CMK (cell line): Measurements from ENCODE around the gene OSCP1.

Source experiments
- DNase-seq: peaks from one replicate; pipeline ENCODE4 v3.0.0-alpha.2; 2010; ENCODE audit warnings: low read depth

The OSCP1 gene

DNA sequence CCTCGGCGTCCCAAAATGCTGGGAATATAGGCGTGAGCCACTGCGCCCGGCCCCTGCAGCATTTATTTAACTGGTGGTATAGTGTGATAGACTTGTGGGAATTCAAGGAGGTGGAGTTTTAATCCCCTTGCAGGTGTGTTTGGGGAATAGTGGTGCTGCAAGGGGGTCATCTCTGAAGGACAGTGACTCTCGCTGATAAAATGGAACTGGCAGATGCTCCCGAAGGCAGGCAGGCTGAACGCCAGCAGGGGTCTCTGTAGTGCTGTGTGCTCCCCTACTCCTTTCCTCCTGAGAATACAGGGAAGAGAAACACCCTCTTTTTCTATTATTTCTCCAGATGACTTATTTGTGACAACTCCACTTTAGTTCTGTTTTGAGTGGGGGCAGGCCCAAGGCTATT is 4.0 kb downstream of the OSCP1 start:
- DNase-seq, result peak; percentile 42

GRCh38 chr1:36443297-36443696 is 7.0 kb downstream of the OSCP1 start:
- DNase-seq, result no peak

- DNase-seq, result no peak
Measured at GRCh38 chr1:36442337-36442736, 7.9 kb downstream of the OSCP1 start.

DNA sequence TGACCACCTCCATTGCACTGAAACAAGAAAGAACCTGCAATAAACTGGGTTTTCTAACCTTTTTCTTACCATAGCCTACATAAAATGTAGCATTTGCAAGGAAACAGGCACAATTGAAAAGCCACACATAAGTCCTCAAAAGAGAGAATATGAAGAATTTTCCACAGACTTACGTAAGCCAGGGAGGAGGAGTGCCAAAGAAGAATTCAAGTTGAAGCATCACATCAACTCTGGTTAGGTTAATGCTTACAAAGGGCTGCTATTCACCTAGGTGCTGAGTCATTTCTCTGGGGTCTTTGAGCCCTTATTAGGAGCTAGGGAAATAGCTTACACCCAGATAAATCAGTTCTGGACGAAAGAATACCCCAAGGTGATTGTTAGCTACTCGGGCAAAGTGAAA is 9.6 kb downstream of the OSCP1 start:
- no peak for DNase-seq

GRCh38 chr1:36440044-36440443 is 10.2 kb downstream of the OSCP1 start:
- DNase-seq, result no peak

DNA sequence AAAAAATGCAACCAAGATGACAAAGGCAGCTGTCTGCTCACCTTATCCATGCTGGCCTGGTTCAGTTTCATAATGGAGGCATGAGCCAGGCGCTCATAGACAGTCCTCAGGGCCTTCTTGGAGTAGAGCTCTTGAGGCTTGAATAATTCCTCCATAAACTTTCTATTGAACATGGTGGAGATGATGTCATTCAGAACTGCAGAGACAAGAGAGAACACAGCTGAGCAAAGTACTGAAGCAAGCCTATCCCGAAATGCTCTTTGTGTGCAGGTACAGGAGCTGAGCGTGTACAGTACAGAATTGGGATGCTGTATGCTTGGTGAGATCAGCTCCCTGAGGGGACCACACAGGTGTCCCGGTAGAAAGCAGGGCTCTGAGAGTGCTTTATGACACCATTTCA is 11.5 kb downstream of the OSCP1 start:
- DNase-seq, result no peak

- no peak for DNase-seq
Measured at GRCh38 chr1:36436821-36437220, 13.4 kb downstream of the OSCP1 start.

GRCh38 chr1:36433102-36433501 is 17.1 kb downstream of the OSCP1 start:
- no peak for DNase-seq

- no peak for DNase-seq
Measured at GRCh38 chr1:36432616-36433015, 17.6 kb downstream of the OSCP1 start.

GRCh38 chr1:36425791-36426190 is 24.5 kb downstream of the OSCP1 start:
- no peak for DNase-seq

- no peak for DNase-seq
Measured at GRCh38 chr1:36421649-36422048, 28.6 kb downstream of the OSCP1 start.

- DNase-seq, result peak; percentile 86
Measured at GRCh38 chr1:36420836-36421317, 29.4 kb downstream of the OSCP1 start.

DNA sequence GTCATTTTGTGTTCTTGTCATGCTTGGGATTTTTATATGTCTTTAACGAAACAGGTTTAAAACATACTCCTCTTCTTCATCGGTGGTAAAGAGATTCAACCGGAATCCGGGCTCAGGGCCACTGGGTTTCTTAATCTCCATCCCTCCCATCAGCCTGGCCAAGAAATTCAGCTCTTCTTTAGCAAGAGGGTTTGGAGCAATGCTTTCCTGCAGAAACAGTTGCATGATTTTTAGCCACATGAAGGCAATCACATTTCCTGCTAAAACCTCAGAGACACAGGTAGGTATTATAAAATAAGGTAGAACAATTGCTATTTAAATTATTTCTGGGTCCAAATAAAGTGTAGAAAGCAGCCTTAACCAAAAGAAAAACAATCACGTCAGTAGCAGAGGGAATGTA is 29.8 kb downstream of the OSCP1 start:
- DNase-seq, result no peak

- DNase-seq, result no peak
Measured at GRCh38 chr1:36419569-36419968, 30.7 kb downstream of the OSCP1 start.

DNA sequence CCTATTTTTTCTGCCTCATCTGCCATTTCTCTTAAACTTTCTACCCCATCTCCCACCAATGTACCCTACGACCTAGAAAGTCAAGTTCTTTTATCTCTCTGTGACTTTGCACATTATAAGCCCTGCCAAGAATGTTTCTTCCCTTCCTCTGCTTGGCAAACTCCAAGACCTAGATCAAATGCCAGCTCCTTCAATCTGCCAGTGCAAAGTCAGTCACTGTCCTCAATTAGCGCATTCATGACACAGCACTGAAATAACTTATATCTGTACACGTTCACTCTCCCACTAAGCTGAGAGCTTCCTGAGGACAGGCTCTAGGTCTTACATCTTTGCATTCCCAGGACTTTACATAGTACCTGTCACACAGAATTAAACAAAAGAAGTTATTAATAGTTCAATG is 31.1 kb downstream of the OSCP1 start:
- no peak for DNase-seq

DNA sequence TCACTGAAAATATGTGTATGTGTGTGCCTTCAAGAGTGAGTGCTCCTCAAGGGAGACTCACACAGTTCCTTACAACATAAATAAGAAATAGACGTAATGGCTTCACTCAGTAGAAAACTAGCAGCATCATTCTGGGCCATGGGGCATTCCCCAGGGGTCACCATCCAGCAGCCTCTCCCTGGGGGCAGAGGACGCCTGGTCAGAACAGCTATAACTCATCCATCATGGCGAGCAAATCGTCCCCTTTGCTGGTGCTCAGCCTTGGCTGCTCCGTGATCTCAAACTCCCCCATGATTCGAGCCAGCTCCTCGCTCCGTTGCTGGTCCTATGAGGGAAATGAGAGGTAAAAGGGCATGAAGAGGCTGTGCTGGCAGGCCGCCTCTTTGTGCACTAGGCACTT is 32.3 kb downstream of the OSCP1 start:
- DNase-seq, result no peak

GRCh38 chr1:36415661-36416326 is 34.5 kb downstream of the OSCP1 start:
- DNase-seq, result no peak

GRCh38 chr1:36414384-36414783 is 35.9 kb downstream of the OSCP1 start:
- no peak for DNase-seq

DNA sequence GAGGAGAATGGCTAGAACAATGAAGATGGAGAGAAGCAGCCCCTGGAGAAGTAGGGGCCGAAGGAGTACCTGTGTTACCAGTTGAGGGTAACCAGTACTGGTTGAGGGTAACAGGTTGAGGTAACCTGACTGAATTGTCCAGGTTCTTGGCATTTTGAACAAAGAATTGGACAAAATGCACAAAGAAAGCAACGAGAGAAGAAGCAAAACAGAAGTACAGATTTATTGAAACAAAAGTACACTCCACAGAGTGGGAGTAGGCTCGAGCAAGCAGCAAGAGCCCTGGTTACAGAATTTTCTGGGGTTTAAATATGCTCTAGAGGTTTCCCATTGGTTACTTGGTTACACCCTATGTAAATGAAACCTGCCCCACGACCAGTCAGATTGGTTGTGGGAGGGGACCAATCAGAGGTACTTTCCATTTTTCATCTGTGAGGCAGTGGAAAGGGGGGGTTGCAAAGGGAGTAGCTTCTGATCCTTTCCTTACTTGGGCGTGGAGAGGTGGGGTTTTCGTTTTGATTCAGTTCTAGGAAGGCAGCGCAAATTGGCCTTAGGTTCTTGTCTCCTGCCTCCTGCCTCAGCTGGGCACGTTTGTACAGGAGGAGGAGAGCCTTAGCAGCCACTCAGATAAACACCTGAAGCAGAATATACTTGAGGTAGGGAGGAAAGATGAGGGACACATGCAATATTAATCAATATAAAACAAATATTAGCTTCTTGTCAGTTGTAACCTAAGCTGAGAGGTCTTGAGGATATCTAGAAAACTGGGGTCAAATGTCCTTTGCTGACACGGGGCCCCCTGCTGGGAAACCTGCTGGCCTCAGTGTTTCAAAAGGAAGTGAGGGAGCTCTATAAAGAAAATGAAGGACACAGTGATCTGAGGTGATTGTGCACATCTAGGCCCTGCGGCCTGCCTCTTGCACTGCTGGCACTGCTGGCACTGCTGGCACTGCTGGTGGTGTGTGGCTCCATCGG is 38.3 kb downstream of the OSCP1 start:
- no peak for DNase-seq

GRCh38 chr1:36408479-36408878 is 41.8 kb downstream of the OSCP1 start:
- DNase-seq, result no peak

DNA sequence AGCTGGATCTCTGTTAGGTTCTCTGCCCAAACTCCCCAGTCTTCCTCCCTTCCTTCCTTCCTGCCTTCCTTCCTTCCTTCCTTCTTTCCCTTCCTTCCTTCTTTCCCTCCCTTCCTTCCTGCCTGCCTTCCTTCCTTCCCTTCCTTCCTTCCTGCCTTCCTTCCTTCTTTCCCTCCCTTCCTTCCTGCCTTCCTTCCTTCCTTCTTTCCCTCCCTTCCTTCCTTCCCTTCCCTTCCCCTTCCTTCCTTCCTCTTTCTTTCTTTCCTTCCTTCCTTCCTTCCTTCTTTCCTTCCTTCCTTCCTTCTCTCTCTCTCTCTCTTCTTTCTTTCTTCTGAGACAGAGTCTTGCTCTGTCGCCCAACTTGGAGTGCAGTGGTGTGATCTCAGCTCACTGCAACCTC is 43.8 kb downstream of the OSCP1 start:
- DNase-seq, result no peak

DNA sequence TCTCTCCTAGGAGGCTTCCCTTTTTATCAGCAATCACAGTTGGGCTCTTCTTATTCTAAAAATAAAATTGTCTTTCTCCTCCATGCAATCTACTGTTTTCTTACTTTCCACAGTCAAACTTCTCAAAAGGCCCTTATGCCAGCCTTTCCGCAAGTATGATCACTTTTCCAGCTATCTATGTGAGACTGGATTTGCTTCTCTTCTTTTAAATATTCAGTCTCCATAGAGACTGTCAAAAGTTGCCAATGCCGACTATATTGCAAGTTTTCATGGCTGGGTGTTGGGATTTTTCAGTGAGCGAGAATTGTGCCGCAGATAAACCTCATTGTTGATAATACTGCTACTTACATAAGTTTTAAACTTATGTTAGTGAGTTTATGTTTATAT is 47.8 kb downstream of the OSCP1 start:
- DNase-seq, result no peak
